ENCODE measurements around the gene TRIO.

TRIO gene

DNA sequence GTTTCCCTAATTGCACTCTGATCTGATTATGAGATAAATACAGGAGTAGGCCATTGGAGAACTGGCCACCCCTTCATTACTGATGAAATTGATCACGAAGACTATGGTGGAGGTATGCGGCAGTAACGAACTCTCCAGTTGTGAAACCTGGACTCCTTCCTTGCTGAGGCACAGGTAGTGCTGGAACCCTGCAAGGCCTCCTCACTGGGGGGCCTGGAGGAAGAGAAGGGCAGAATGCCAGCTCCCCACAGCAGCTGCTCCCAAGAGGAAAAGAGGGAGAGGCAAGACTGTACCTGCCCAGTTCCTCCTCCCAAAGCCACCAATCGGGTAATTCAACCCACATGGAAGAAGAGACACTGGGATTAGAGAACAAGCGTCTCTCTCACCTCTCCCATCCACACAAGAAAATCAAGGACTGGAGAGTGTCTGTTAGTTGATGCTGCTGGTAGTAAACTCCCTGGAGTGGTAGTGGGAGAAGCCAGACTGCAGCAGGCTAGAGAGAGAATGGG is 19.1 kb upstream of the TRIO start:
- DNase-seq = no peak

DNA sequence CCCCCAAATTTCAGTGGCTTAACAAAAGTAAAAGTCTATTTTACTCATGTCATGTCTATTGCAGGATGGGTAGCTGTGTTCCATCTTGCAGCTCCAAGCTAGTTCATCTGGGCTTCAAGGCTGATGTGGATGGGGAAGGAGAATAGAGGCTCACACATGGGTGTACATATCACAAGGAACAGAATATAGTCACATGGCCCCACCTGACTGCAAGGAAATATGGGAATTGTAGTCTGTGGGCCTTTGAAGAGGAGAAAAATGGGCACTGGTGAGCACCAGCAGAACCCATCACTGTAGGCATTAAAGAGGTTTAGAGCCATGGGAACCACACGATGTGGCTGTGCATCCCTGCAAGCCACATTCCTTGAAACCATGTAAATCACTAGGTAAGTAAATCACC is 17.9 kb upstream of the TRIO start:
- no peak for DNase-seq

DNA sequence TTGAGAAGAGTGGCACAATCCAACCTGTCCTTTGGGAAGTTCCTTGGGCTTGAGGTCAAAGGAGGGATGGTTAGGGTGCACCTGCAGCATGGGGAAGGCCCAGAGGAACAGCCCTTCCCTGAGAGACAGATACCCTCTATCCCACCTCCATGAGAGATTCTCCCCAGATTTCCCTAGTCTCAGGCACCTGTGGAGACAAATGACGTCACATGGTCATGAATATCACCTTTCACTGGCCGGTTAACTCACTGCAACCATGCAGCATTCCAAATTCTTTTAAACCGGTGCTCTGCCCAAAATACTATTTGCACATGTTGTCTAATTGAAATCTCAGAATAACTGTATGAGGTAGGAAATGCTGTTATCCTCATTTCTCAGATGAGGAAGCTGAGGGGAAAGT is 15.6 kb upstream of the TRIO start:
- DNase-seq = no peak

DNA sequence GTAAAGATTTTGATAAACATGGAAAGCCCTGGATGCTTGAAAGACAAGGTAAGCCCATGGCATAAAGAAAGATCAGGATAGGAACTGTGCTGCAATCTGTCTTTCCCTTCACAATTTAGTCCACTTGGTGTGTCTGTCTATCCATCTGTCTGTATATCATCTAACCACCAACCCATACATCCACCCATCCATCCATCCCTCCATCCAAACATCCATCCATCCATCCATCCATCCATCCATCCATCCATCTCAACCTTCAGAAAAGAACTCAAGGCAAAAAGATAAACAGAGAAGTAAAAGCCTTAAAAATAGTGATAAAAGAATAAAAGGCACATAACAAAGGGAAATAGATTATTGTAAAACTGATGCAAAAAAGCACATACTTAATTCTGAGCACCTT is 15.1 kb upstream of the TRIO start:
- DNase-seq = no peak

DNA sequence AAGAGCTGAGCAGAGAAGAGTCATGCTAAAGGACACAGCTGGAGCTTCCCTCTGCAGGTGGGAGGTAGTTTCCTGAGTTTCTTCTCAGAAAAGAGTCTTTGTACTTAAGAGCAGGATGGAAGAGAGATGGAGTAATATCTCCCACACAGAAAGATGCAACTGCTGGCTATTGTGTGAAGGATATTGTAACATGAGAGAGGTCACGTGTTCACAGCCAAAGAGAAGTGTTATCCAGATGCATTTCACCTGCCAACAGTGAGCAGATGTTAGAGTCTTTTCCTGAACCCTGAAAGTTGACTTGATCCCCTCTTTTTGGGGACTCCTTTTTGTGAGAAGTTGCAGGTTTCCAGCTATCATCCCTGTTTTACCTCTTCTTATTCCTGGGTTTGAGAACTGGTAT is 14.0 kb upstream of the TRIO start:
- DNase-seq = no peak

DNA sequence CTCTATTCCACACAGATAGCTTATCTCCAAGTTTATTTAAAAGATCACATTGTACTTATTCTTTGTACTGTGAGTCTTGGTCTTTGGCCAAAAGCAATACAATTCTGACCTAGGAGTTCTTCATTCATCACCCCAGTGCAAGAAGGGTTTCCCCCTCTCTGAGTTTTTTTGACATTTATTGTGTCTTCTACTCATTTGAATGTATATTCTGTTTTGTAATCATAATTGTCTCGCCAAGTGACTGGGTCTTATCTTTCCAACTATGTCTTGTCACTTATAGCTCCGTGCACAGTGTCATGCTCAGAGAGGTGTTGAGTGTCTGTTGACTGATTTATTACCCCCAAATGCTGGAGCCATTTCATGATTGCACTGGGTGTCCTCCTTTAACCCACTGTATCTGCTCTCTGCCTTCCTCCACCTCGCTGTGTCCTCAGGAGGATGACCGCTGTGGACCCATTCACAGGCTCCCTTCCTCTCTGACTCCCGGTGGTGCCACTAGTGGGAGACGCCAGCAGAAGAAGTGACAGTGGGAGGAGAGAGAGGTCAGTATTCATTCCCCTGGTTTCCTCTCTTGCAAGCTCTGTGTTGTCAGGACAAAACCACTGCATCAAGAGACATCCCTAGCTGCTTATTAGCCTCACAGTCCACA is 11.2 kb upstream of the TRIO start:
- no peak for DNase-seq

DNA sequence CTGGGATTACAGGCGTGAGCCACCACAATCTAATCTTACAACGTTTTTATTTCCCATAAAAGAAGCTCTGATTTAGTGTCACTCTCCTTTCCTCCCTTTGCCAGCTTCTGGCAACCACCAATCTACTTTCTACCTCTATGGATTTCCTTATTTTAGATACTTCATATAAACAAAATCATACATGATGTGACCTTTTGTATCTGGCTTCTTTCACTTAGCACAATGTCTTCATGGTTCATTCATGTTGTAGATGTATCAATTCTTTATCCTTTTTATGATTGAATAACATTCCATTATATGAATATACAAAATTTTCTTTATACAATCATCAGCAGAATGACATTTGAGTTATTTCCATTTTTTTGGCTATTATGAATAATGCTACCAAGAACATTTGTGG is 9.7 kb upstream of the TRIO start:
- DNase-seq = no peak

DNA sequence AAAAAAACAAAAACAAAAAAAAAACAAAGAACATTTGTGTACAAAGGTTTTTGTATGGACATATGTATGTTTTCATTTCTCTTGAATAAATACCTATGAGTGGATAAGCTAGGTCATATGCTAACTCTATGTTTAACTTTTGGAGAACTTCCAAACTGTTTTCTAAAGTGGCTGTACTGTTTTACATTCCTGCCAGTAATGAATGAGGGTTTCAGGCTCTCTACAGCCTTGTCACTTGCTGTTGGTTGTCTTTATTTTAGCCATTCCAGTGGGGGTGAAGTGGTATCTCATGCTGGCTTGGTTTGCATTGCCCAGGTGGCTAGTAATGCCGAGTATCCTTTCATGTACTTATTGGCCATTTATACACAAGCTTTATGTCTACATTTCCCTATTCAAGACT is 9.1 kb upstream of the TRIO start:
- no peak for DNase-seq

DNA sequence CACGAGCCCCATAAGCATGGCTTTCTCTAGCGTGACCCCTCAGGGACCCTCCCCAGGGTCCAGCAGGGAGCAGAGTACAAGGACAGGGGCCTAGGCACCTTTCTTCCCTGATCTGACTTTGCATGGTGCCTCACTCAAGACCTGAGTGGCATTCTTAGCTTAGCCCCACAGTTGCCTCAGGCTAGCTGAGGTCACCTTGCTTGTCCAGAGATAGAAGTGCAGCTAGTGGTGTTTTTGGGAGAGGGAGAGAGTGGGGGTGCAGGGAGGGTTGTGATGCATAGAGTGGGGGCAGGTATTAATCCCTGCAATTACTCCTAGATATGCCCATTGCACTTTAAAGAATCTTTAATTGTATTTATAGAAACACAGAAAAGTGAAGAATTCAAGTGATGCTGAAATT is 8.4 kb upstream of the TRIO start:
- no peak for DNase-seq

DNA sequence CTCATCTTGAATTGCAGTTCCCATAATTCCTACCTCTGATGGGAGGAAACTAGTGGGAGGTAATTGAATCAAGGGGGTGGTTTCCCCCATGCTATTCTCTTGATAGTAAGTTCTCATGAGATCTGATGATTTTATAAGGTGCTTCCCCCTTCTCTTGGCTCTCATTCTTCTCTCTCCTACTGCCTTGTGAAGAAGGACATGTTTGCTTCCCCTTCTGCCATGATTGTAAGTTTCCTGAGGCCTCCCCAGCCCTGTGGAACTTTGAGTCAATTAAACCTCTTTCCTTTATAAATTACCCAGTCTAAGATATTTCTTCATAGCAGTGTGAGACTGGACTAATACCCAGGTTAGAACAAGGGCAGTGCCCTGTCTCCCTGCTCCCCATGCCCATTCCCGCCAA is 7.5 kb upstream of the TRIO start:
- DNase-seq = no peak

DNA sequence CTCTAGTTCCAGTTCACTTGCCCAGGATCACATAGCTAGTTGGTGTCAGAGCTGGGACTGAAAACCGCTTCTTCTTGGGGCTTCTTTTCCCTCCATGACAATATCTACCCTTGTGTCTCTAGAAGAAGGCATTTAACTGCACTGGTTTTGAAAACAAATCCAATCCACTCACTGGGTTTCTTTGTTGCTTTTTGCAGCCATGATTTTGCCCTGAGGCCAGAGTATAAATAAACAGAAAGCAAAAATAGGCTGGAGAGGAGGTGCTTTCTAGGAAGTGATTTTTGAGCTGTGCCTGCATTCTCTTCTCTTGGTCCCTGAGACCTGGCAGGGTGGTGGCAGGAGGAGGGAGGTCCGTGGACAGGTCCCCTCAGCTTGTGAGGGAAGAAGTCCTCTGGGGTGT is 6.9 kb upstream of the TRIO start:
- no peak for DNase-seq

DNA sequence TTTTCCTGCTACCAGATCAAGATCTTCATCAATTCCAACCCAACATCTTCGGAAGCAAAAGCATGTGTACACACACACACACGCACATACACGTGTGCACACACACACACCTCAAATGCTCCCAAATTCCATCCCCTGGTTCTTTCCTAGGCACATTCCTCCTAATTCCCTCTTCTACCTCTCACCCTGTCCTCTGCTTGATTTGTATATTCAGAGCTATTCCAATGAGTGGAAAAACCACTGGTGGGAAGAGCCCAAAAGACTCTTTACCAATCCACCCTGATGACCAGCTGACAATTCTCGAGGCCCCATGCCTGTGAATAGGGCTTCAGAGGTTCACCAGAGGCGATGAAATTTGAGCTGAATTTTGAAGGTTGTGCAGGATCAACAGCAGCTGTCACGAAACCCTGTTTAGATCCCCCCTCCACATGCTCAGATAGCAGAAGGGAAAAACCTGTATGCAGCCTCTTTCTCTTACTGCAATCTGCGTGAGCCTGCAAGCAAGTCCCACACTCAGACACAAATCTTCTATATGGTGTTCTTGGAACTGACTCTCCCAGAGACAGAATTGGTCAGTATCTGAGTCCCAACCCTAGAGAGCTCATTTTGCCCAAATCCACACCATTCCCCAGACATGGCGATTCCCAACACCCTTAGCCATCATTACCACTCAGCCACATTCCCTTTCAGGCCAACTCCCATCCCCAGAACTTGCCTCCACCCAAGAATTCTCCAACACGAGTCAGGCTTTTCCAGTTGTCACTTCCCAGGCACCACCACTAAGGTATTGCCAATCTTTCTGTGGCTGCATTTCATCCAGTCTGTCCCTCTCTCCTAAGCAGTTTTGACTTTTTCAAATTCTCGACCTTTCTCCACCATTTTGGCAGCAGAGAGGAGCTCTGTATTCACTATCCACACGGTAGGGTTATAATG is 4.3 kb upstream of the TRIO start:
- DNase-seq = no peak

DNA sequence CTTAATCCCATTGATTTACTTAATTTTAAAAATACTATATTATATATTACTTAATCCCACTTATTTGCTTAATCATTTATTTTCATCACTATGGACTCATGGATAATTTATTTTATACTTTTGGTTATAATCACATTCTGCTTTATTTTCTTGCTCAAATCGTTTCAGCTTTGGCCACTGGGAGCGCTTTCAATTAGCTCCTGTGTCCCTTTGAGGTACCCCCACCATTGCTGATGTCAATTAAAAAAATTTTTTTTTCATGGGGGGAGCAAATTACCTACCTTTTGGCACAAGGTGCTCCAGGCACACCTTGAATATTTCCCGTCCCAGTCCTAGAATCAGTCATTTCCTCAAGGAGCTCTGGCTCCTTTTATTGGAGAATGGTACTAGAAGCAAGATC is 1.4 kb upstream of the TRIO start:
- no peak for DNase-seq

DNA sequence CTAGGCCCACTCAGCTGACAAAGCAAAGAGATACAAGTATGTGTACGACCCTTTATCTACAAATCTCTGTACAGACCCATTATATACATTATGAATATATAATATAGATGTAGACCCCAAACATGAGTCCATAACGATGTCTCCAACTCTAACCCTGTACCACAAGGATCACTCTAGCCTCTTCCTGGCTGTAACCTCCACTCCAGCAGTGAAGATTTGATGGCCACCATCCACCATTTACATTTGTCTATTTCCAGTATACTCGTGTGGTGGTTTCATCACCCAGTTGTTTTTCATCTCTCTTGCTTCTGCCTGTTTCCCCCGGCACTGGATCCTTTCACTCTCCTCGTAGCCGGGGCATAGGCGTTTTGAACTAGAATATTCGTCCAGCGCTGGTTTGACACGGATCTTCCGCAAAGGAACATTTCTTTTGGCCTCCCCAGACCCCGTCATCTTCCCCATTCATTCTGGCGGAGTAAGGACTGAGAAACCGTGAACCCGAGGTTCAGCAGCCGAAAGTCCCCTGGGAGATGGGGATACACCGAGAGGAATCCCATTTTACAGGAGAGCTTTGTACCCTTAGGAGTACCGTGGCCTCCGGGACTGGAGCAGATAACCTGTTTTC is 828 bp upstream of the TRIO start:
- no peak for DNase-seq

DNA sequence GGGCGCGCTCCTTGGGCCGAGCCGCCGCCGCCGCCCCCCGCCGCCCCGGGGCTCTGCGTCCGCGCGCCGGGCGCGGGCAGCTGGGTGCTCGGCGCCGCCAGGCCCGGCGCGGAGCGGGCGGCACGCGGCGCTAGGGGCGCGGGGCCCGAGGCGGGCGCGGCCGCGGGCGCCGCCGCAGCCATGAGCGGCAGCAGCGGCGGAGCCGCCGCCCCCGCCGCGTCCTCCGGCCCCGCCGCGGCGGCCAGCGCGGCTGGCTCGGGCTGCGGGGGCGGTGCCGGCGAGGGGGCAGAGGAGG is 351 bp downstream of the TRIO start:
- DNase-seq = no peak

DNA sequence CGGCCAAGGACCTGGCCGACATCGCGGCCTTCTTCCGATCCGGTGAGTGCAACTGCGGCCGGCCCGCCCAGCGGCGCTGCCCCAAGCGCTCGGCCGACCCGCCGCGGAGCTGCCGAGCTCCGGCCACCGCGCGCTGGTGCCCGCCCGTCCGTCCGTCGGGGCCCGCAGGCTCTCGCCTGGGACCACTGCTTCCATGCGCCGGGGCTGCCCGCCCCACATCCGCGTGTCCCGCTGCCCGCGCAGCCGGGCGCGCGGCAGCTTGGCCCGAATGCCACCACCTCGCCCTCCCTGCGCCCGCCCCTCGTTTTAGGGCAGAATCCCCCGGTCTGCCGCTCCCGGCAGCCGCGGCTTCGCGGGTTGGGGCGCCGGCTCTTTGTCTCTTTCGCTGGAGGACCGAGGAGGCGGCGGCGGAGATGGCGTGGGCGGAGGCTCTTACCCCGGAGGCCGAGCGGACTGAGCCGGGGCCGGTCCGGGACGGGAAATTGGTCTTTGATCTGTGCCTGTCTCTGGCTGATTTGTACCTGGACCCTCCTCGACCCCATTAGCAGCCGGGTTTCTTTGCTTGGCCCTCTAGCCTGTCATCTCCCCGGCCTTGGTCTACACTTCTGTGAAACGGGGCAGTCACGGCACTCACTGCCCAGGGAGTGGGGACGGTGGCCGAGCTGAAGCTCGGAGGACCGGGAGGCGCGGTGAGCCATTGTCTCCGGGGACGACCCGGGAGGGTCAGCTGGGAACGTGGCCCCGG is 871 bp downstream of the TRIO start:
- DNase-seq = peak; percentile 2

DNA sequence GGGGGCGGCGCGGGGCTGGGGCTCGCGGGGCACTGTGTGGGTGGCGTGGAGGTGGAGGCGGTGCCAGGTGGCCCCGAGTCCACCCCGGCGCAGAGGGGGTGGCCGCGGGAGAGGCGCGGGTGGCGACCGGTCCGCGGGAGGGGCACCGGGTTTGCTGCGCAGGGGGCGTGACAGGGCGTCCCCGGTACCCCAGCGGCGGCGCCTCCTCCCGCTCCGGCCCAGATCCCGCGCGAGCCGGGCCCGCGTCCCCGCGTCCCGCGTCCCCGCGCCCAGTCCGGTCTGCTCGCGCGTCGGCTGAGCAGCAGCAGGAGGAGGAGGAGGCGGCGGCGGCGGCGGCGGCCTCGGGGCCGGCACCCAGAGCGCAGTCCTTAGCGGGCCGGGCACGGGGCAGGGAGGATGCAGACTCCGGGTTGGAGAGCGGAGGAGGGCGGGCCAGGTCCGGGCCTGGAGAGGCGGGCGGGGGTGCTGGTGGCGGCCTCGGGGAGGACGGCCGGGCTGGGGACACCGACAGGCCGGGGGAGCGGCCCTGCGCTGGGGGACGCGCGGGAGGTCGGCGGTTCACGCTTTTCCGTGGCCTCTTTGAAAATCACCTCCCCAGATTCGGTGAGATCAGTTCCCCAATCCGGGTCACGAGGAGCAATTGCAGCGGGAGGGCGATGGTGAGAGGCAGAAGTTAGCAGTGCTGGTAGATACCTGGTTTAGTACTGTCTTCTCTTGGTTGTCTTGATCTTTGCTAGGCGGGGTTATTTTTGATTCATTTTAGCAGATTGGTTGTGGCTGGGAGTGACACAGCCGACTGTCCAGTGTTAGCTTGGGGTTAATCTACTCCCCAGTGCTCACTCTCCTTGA is 1.7 kb downstream of the TRIO start:
- DNase-seq = peak; percentile 37

DNA sequence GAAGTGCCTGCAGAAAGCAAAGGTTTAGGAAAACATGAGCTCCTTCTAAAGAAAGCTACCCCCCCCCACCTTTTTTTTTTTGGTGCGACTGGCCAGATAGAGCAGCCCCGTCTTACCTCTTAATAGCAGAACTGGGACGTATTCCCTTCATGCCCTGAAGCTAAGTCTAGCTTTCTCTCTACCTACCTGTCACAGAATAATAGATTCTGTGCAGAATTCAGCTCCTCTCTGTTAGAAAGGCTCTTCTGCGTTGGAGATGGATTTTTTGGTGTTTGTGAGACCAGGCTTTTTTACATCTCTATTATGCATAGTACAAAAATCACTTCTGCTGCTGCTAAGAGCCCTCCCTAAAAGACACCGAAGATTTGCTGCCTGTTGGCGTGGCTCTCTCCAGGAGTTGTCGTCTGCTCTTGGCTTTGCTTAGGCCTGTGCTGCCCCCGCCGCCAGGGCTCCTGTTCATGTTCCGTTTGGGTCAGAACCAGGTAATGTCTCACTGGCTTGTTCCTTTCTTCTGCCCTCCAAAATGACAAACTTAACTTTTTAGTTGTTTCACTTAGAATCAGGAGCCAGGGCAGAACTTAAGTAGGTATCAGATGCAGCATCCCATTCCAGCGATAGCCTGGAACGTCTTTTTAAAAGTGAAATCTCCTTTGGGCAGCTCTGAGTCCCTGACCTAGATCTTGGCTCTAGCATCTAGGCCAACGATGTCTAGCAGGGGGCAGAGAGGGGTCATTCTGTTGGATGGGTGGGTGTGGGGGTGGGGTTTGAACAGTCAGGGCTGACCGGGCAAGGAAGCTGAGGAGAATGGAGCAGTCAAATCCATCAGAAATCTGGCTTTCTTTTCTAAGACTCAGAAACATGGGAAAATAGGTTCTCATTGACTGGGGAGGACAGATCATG is 2.5 kb downstream of the TRIO start:
- DNase-seq = no peak

DNA sequence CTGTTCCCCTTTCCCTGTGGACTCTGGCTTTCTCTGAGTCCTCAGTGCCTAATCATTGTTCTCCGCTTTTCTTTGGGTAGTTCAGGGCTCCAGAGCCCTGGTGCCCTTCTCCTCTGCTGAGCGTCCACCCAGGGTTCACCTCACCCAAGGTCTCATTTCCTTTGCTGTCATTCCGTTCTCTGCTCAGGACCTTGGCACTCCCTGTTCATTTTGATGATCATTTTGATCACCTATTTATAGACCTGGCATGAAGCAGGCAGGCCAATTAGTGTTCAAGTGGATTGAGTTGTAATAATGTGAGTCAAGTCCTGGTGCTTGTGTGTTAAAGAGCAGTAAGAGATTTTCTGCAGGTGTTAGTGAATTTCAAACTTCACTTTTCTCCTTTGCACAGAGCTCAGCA is 3.6 kb downstream of the TRIO start:
- no peak for DNase-seq

DNA sequence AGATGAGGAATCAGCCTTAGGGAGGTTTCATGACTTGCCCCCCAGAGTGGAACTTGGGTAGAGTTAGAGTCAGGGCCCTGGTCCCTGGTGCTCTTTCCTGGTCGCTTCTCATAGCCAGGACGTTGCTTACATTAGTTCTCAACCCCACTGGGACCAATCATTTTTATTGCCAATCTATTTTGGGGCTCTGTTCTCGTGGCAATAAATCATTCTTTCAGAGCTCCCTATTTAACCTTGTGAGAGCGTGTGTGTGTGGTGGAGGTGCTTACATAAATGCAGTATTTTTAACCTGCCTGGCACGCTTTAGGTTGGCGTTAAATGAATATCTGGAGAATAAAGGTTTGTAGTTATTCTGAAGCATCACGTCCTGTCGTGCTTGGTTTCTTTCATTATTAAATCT is 4.1 kb downstream of the TRIO start:
- DNase-seq = no peak

DNA sequence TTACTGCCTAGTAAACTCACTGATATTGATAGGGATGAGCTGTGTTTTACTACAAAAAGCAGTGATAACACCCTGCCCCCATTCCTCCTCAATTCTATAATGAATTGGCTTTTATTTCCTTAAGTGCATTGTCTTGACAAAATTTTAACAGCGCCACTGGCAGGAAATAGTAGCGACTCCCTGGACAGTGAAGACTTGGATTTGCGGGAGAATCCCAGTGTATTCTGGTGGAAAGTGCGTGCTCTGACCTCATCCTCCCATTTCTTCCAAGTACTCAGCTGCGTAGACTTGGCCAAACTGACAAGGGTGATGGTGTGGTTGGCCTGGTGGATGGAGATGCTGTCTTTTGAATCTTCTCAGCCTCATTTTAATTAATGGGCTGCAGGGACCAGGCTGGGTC is 5.3 kb downstream of the TRIO start:
- DNase-seq = no peak
